AG08396 (cell line): ENCODE results near the gene NOL3.
"Not testable (repeated sequence)": the region's sequence is repeated elsewhere in the genome, so short reads cannot be mapped to it uniquely, and the experiment has no call there.

Experiments used
- DNase-seq: peaks from one replicate; pipeline ENCODE4 v3.0.0; 2012; ENCODE audit warnings: low spot score, mixed read lengths

The NOL3 gene

DNA sequence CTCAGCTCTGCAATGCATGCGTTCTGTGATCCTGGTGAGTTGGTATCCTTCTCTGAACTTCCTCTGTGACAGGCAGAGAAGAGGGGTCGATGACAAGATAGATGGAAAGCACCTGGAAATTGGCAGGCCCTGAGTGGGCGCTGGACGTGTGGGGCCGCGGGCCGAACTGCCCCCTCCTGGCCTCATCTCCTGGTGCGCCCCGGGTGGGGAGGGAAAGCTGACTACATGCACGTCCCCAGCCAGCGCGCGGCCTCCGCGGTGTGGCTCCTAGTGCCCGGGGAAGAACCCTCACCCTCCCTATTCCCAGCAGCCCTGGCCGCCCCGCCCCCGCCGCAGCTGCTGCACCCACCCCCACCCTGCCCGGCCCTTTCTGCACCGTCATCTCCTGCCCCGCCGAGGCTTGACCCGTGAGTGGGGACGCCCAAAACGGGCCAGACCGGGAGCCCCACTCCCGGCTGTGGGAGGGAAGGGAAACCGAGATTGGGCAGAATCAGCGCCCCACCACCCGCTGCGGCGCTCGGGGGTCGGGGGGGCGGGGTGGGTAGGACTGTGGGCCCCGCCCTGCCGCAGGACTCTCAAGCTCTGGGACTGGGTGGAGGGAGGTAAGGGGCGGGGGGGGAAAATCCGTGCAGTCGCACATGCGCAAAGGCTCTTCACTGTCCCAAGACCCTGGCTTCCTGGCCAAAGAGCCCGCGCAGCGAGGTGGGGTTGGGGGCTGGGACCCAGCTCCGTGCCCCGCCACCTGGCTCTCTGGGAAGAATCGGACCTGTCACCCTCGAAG is at the start of gene NOL3:
Gene NOL3 (plus strand): TSS at position 371 of the 781 bp plus-strand sequence.
- DNase-seq = peak; percentile 90

- not testable (repeated sequence) for DNase-seq
These were observed 47.5 kb upstream of the NOL3 start for GRCh38 chr16:67122799-67123198.

DNA sequence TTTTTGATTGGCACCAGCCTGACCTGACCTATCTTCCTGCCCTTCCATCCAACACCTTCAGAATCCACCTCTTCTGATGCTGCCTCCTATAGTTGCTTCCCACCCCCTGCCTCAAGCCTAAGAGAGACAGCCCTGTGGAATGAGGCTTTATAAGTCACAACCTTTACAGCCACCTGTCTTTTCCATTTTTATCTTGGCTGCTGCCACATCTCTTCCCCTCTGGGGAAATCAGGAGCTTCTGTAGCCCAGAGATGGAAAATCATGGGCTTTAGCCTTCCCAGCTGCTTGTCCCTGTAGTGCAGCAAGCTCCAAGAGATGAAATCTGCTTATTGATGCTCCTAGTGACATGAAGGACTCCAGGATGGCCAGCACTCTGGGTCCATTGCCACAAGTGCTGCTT is 41.9 kb upstream of the NOL3 start:
- DNase-seq = no peak

DNA sequence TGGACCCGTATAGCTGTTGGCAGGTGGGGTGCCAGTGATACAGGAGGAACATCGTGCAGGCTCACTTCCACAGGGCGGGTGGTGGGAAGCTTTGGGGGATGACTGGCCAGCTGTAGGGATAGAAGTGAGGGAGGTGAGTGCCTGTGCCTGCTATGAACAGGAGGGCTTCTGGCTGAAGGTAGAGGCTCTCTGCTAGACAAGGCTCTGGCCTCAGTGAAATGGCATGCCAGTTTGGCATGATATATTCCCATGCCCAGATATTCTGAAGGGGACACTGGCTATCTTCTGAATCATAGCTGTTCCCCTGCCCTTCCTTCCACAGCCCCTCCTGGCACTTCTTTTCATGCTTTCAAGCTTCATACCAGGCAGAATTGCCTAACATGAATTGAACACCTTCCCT is 41.5 kb upstream of the NOL3 start:
- DNase-seq = no peak

GRCh38 chr16:67129422-67129821 is 40.9 kb upstream of the NOL3 start:
- no peak for DNase-seq

DNA sequence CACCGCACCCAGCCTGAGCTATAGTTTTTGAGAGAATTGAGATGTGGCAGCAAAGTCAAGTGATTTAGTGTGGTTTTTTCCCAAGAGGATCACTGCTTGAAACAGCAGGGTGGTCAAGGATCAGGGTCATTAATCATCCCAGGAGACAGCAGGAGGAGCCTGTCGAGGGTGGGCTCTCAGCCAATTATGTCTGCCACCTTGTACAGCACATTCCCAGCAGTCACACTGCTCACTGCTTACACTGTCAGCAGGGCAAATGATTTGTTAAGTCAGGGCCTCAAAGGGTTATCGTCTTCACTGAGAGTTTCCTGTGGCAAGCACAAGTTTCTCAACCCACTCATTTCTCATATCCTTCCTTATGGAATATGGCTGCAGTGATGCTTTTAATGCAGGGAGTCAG is 32.7 kb upstream of the NOL3 start:
- no peak for DNase-seq

DNA sequence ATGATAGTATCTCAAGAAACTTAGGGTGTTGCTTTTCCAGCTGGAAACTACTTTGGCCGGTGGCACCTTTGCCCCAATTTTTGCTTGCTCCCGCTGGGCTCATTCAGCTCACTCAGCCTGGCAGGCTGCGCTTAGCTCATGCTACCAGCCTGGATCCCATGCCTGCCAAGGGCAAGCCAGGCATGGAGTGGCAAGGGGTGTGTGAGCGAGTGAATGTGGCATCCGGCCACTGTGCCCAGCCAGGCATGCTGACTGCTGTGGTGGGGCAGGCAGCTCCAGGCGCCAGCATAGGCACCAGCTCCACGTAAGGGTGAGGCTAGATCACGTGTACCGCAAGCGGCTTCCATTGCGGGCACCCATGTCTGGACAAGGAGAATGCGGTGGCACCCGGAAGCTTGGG is 28.9 kb upstream of the NOL3 start:
- no peak for DNase-seq

GRCh38 chr16:67142342-67142741 is 28.0 kb upstream of the NOL3 start:
- no peak for DNase-seq

- no peak for DNase-seq
These were observed 25.4 kb upstream of the NOL3 start for GRCh38 chr16:67144943-67145342.

- no peak for DNase-seq
These were observed 24.6 kb upstream of the NOL3 start for GRCh38 chr16:67145746-67146145.

DNA sequence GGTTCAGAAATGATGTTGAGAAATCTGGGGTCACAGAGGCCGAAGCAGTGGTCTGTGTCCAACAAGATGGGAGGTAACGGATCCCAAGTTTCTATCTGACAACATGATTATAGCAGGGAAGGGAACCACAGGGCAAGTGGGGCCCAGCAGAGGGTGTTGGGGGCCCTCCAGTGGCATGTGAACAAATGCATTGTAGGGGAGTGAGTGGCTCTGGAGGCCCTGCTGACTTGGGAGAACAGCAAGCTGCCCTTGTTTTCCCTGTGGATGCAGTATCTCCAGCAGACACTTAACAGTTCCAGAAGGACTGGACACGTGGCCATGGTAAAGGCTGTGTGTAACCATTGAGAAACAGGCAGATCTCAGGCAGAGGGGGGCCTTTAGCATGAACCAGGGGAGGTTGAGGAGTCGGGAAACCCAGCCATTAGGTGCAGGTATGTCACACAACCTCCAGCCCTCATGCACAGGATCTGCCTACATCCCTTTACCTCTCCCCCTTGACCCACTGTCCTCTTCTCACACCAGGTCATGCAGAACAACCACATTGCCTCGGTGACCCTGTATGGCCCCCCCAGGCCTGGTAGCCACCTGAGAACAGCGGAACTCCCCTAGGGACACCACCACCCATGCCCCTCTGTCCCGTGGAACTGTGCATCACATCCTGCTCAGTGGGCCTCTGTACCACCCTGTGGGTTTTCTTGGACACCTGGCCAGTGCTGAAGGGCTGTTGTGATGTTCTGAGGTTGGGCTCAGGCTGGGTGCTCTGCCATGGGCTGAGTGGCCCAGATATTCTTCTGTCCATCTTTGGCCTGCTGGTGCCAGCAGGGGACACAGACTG is 23.6 kb upstream of the NOL3 start:
- DNase-seq = no peak

- no peak for DNase-seq
These were observed 22.7 kb upstream of the NOL3 start for GRCh38 chr16:67147437-67148140.

GRCh38 chr16:67148221-67148620 is 22.1 kb upstream of the NOL3 start:
- no peak for DNase-seq

GRCh38 chr16:67148656-67149275 is 21.6 kb upstream of the NOL3 start:
- DNase-seq = no peak

DNA sequence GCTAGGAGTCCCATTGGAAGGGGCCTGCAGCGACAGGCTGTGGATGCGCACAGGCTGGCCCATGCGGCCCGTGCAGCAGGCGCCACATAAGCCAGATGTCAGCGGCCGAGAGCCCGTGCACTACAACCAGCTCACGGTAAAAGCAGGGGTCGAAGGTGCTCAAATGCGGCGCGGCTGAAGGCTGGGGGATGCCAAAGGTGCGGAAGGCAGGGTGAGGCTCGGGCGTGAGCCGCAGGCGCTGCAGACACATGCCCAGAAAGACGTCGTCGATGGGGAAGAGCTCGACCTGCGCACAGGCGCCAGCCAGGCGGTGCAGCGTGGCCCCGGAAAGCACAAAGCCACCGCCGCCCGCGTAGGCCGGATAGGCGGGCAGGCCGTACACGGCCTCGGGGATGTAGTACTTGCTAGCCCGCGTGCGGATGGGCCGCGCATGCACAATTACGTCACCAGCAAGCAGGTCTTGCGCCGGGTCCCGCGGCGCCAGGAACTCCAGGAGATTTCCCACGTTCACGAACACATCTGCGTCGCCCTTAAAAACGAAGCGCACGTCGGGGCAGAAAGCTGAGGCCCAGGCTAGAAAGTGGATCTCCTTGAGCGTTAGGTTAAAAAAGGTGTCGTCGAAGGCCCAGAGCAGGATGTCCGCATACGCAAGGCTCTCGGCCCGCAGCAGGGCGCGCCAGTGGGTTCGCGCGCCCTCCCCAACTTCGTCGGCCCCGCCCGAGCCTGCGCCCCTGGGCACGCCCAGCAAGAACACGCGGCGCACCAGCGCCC is 20.9 kb upstream of the NOL3 start:
- DNase-seq = no peak

- DNase-seq = peak; percentile 82
These were observed 20.1 kb upstream of the NOL3 start for GRCh38 chr16:67150047-67150832.

GRCh38 chr16:67150833-67151396 is 19.4 kb upstream of the NOL3 start, which contains the start of gene B3GNT9:
B3GNT9 (minus strand) TSS chr16:67150998; CDS start chr16:67150485, 513 bp downstream.
- DNase-seq = peak; percentile 94

DNA sequence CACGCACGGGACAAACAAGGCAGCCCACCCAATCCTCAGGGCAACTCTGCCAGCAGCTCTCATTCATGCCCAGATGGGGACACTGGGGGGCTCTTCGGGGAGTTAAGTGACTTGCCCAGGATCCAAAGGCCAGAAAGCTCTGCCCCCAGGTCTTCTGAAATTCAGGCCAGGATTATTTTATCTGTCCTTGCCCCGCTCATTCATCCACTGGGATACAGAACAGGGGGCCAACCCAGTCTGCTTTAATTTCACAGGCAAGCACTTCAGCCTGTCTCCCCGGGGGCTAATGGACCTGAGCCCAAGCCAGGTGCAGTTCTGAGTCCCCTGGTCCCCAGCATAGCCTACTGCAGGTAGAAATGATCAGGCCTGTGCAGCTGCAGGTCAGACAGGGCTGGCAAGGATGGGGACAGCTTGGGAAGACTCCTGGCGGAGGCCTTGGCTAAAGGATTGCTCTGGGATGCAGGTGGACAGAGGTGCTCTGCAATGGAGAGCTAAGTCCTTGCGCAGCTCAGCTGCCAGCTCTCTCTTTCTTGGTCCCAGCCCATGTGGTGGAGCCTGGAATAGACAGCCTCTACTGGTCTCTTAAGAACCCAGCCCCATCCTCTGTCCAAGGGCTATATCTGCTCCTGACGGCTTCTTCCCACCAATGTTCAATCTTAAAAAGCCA is 18.8 kb upstream of the NOL3 start:
- DNase-seq = no peak

GRCh38 chr16:67154578-67155294 is 15.6 kb upstream of the NOL3 start:
- DNase-seq = no peak
